Astrocyte (in vitro differentiated cells and primary cell): ENCODE data around the gene ISCU.

Source experiments
- CTCF ChIP-seq: IDR thresholded peaks from 2 replicates; pipeline ENCODE4 v1.5.1; 2011; ENCODE audit warnings: low read depth, mild to moderate bottlenecking, inconsistent platforms, low read length, moderate library complexity; ENCODE audit not compliant: insufficient read depth
- EZH2 ChIP-seq: IDR thresholded peaks from 2 replicates; pipeline ENCODE4 v1.6.1; 2012; ENCODE audit warnings: mild to moderate bottlenecking, low read length, inconsistent platforms; ENCODE audit not compliant: insufficient read depth

- no peak for TF ChIP-seq CTCF
- no peak for TF ChIP-seq EZH2
Observed at GRCh38 chr12:108613548-108613947, 51.2 kb downstream of the ISCU start.
